ENCODE data around the gene TSR1.

GRCh38 chr17:2380226-2380922 lies 44.1 kb upstream of the TSR1 start:
- TF ChIP-seq CTCF (IDR thresholded peaks at IDR 0.05), result no peak
- no peak for TF ChIP-seq SIN3A (IDR thresholded peaks at IDR 0.05; ENCODE audit: borderline replicate concordance, insufficient read depth, low read depth, low read length)
- no peak for TF ChIP-seq REST (IDR thresholded peaks at IDR 0.05; ENCODE audit: insufficient read depth in 1 of 2, low read depth in 2 of 2, low read length in 1 of 2)
